ENCODE results near the gene IL9. TPM values are rescaled to one million over a fixed set of nuclear protein-coding genes. Genes with fewer than 3 reads are reported as not detected.

Gene IL9
- total RNA-seq, 1 donor from 2014 or later, result not detected

DNA sequence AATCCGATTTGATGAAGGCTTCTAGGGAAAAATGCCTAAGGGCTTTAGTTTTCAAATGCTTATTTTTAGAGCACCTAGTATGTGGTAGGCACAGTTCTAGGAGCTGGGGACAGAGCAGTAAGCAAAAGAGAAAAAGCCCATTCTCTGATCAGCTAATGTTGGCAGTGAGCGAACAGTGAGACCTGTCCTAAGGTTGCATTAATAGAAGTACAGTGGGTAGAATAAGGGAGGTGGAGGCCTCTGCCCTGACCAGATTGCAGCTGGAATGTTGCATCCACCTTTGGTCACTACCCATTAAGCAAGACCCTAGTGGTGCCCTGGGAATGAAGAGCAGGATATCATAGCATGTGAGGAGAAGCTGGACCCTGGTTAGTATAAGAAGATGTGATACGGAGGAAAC, 20.1 kb downstream of the IL9 start:
- TF ChIP-seq, protein P1, sequence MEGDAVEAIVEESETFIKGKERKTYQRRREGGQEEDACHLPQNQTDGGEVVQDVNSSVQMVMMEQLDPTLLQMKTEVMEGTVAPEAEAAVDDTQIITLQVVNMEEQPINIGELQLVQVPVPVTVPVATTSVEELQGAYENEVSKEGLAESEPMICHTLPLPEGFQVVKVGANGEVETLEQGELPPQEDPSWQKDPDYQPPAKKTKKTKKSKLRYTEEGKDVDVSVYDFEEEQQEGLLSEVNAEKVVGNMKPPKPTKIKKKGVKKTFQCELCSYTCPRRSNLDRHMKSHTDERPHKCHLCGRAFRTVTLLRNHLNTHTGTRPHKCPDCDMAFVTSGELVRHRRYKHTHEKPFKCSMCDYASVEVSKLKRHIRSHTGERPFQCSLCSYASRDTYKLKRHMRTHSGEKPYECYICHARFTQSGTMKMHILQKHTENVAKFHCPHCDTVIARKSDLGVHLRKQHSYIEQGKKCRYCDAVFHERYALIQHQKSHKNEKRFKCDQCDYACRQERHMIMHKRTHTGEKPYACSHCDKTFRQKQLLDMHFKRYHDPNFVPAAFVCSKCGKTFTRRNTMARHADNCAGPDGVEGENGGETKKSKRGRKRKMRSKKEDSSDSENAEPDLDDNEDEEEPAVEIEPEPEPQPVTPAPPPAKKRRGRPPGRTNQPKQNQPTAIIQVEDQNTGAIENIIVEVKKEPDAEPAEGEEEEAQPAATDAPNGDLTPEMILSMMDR (IDR thresholded peaks at IDR 0.05; ENCODE audit: unreplicated experiment), result no peak
- Mint-ChIP-seq H3K4me3 (ENCODE audit: unreplicated experiment) (no peak overlapping the region), H3K27ac (ENCODE audit: unreplicated experiment) (no peak overlapping the region), H3K4me1 (ENCODE audit: unreplicated experiment) (no peaks in the 10 kb centered on the region), H3K27me3 (ENCODE audit: unreplicated experiment) (peaks cover 7% of the 10 kb centered on the region), H3K9me3 (ENCODE audit: unreplicated experiment) (no peaks in the 10 kb centered on the region), H3K36me3 (ENCODE audit: low read depth, unreplicated experiment) (no peaks in the 10 kb centered on the region)
- DNase-seq (ENCODE audit: low spot score), result no peak

DNA sequence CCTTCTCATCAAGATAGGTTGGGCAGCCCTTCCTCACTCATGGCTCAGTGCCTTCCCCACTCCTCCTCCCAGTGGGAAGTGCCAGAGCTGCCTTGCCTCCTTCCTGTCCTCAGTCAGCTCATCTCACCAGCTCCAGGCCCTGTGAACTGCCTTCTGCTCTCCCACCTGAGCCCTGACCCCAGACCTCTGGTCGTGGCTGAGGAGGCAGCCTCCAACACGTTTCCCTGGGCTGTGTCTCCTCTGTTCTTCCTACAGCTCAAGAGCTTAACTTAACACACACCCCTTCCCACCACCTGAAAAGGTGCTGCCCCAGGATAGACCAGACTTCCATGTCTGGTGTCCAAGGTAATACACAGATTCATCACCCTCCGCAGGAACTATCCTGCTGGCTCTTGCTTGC, 21.2 kb downstream of the IL9 start:
- no peaks in the 10 kb centered on the region for H3K9me3 Mint-ChIP-seq (ENCODE audit: unreplicated experiment)
- peaks cover 7% of the 10 kb centered on the region for H3K27me3 Mint-ChIP-seq (ENCODE audit: unreplicated experiment)
- no peaks in the 10 kb centered on the region for H3K36me3 Mint-ChIP-seq (ENCODE audit: low read depth, unreplicated experiment)
- DNase-seq (ENCODE audit: low spot score), result no peak
- no peak overlapping the region for H3K4me3 Mint-ChIP-seq (ENCODE audit: unreplicated experiment)
- no peaks in the 10 kb centered on the region for H3K4me1 Mint-ChIP-seq (ENCODE audit: unreplicated experiment)
- H3K27ac Mint-ChIP-seq (ENCODE audit: unreplicated experiment), result no peak overlapping the region
- TF ChIP-seq, protein P1 (IDR thresholded peaks at IDR 0.05; ENCODE audit: unreplicated experiment), result no peak

DNA sequence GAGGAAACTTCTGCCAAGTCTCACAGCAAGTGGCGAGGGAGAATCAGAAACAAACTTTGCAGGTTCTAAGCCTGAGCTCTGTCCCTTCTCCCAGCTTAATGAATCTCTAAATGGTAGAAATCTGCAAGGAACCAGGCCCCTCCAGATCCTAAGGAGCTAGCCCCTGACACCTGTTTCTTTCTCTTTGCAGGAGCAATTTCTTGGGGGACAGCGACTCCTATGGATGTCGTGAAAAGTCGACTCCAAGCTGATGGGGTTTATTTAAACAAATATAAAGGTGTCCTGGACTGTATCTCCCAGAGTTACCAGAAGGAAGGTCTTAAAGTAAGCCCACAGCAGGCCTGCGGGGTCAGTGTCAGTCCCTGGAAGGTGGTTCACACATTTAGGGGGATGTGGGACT, 21.8 kb downstream of the IL9 start:
- H3K27ac Mint-ChIP-seq (ENCODE audit: unreplicated experiment), result no peak overlapping the region
- no peak for DNase-seq (ENCODE audit: low spot score)
- TF ChIP-seq, protein P1 (IDR thresholded peaks at IDR 0.05; ENCODE audit: unreplicated experiment), result no peak

DNA sequence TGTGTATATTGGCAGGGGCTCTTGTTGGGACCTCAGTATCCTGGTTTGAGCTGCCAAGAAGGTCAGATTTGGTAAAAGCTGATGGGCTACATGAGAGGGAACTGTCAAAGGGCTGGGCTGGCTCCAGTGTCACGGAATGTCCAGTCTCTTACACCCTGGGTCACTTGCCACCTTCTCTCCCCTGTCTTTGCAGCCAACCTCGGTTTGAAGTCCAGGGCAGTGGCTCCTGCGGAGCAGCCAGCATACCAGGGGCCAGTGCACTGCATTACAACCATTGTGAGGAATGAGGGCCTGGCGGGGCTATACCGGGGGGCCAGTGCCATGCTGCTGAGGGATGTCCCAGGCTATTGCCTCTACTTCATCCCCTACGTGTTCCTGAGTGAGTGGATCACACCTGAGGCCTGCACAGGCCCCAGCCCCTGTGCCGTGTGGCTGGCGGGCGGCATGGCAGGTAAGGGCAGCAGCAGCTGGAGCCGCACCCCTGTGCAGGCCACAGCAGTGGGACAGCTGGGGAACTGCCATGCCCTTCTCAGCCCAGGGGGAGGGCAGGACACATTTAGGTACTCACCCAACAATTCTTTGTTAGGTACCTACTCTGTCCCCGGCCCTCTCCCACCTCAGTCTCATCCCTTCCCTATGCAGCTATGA, 24.2 kb downstream of the IL9 start:
- Mint-ChIP-seq H3K4me1 (ENCODE audit: unreplicated experiment) (peaks cover 3% of the 10 kb centered on the region), H3K27ac (ENCODE audit: unreplicated experiment) (no peak overlapping the region), H3K4me3 (ENCODE audit: unreplicated experiment) (no peak overlapping the region), H3K9me3 (ENCODE audit: unreplicated experiment) (no peaks in the 10 kb centered on the region), H3K27me3 (ENCODE audit: unreplicated experiment) (peaks cover 8% of the 10 kb centered on the region), H3K36me3 (ENCODE audit: low read depth, unreplicated experiment) (no peaks in the 10 kb centered on the region)
- DNase-seq (ENCODE audit: low spot score), result no peak
- TF ChIP-seq, protein P1 (IDR thresholded peaks at IDR 0.05; ENCODE audit: unreplicated experiment), result no peak

More for the DNA sequence above, 21.8 kb downstream of the IL9 start:
- H3K27me3 Mint-ChIP-seq (ENCODE audit: unreplicated experiment), result peaks cover 6% of the 10 kb centered on the region
- H3K9me3 Mint-ChIP-seq (ENCODE audit: unreplicated experiment), result no peaks in the 10 kb centered on the region
- H3K4me3 Mint-ChIP-seq (ENCODE audit: unreplicated experiment), result no peak overlapping the region
- H3K4me1 Mint-ChIP-seq (ENCODE audit: unreplicated experiment), result no peaks in the 10 kb centered on the region
- no peaks in the 10 kb centered on the region for H3K36me3 Mint-ChIP-seq (ENCODE audit: low read depth, unreplicated experiment)

DNA sequence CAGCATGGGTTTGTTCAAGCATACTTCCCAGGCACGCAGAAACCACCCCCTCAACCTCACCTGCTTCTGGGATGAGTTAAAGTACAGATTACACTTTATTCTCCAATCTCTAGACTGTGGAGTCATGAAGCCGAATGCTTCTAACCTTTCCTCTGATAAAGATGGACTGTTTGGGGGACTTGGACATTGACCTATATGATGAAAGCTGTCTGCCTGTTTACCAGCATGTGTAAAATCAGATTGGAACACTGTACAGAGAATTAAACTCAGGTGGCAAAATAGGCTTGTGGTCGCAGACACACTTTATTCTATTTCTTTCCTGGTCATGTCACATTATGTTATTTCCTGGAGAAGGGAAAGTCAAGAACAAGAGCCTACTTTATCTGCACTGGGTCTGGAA, 25.7 kb downstream of the IL9 start:
- Mint-ChIP-seq H3K36me3 (ENCODE audit: low read depth, unreplicated experiment) (no peaks in the 10 kb centered on the region), H3K4me3 (ENCODE audit: unreplicated experiment) (no peak overlapping the region), H3K27ac (ENCODE audit: unreplicated experiment) (no peak overlapping the region), H3K9me3 (ENCODE audit: unreplicated experiment) (no peaks in the 10 kb centered on the region), H3K27me3 (ENCODE audit: unreplicated experiment) (peaks cover 6% of the 10 kb centered on the region), H3K4me1 (ENCODE audit: unreplicated experiment) (peaks cover 3% of the 10 kb centered on the region)
- TF ChIP-seq, protein P1 (IDR thresholded peaks at IDR 0.05; ENCODE audit: unreplicated experiment), result no peak
- DNase-seq (ENCODE audit: low spot score), result no peak
